HCT116 (cell line): Measurements from ENCODE around the gene SELE. TPM values are rescaled to one million over a fixed set of nuclear protein-coding genes. Genes with fewer than 3 reads are reported as not detected.

Source experiments
- ATAC-seq: fragments of 200-7000 bp; cut with Tn5 transposase; 2 replicates; pipeline ENCODE4 v1.9.1; 2020; ENCODE audit warnings: mild to moderate bottlenecking, moderate library complexity
- BruUV-seq: library from RNA; stranded (reverse); fragments of 400-500 nt; replicated peaks from 2 replicates; lab custom pipeline; 2021; lab: Mats Ljungman, UMichigan
- CTCF ChIA-PET: fragments of 300-600 bp; sonication (Branson Sonifier 250); formaldehyde crosslinking; loops from one replicate; lab custom pipeline; 2021; ENCODE audit warnings: antibody characterized with exemption; lab: Charles Lee
- POLR2A ChIA-PET: fragments of 300-600, 350-600 bp; sonication (Branson Sonifier 250); formaldehyde crosslinking; loops from one replicate; lab custom pipeline; 2021; ENCODE audit warnings: antibody characterized with exemption; lab: Charles Lee
- RAD21 ChIA-PET, 2 experiments: fragments of 300-600 bp; sonication (Branson Sonifier 250); formaldehyde crosslinking; loops; one replicate each; lab custom pipeline; 2023; ENCODE audit warnings: low total read pairs in 2 of 2; ENCODE audit not compliant: uncharacterized antibody in 2 of 2, unreplicated experiment in 2 of 2, low non-redundant PET in 1 of 2; lab: Charles Lee
- DNase-seq: peaks from one replicate; pipeline ENCODE4 v3.0.0-alpha.2; 2010; ENCODE audit warnings: low read depth, low spot score
- H2AFZ ChIP-seq: fragments of 200-600 bp; shearing (Covaris generic), sonication (generic); 2 replicates; pipeline ENCODE4 v1.6.1; 2017; ENCODE audit warnings: low read depth, mixed run types, mixed read lengths, antibody characterized with exemption, low read length; ENCODE audit not compliant: poor library complexity, severe bottlenecking
- H3K27ac ChIP-seq: 2 replicates; pipeline ENCODE4 v1.5.1; 2012; ENCODE audit warnings: low read depth, low read length
- H3K27me3 ChIP-seq: fragments of 200-600 bp; sonication (generic); 2 replicates; pipeline ENCODE4 v1.6.1; 2016; ENCODE audit warnings: mixed run types, low read length, mixed read lengths; ENCODE audit not compliant: insufficient read depth
- H3K36me3 ChIP-seq, 2 experiments: fragments of 200-500 bp in 1 of 2; fragments of 200-600 bp in 1 of 2; sonication (Bioruptor generic) in 1 of 2; sonication (generic) in 1 of 2; 2 replicates each; pipeline versions ENCODE4 v1.5.1 to v1.6.1; 2014 to 2016; ENCODE audit warnings: low read length in 2 of 2, inconsistent platforms in 1 of 2, mixed read lengths in 1 of 2, mixed run types in 1 of 2; ENCODE audit not compliant: insufficient read depth in 2 of 2, control insufficient read depth in 1 of 2
- H3K4me1 ChIP-seq, 2 experiments: fragments of 200-600 bp in 1 of 2; sonication (generic) in 1 of 2; 2 replicates each; pipeline versions ENCODE4 v1.5.1 to v1.6.1; 2012 to 2017; ENCODE audit warnings: low read length in 2 of 2, inconsistent platforms in 1 of 2, mild to moderate bottlenecking in 1 of 2, mixed read lengths in 1 of 2, mixed run types in 1 of 2, moderate library complexity in 1 of 2; ENCODE audit not compliant: insufficient read depth in 2 of 2, control insufficient read depth in 1 of 2
- H3K4me2 ChIP-seq: fragments of 200-600 bp; sonication (generic); 2 replicates; pipeline ENCODE4 v1.6.1; 2017; ENCODE audit warnings: mixed run types, low read length, mixed read lengths
- H3K4me3 ChIP-seq, 2 experiments: fragments of 200-600 bp in 1 of 2; sonication (generic) in 1 of 2; replicated peaks in 1 of 2; 2 replicates each; pipeline ENCODE4 v1.5.1; 2011 to 2016; ENCODE audit warnings: low read length in 2 of 2, control low read depth in 1 of 2, low read depth in 1 of 2, mild to moderate bottlenecking in 1 of 2, mixed read lengths in 1 of 2, mixed run types in 1 of 2
- H3K79me2 ChIP-seq: fragments of 200-600 bp; sonication (generic); 2 replicates; pipeline ENCODE4 v1.6.1; 2017; ENCODE audit warnings: mild to moderate bottlenecking, mixed run types, low read length, moderate library complexity, mixed read lengths; ENCODE audit not compliant: insufficient read depth
- H3K9ac ChIP-seq: fragments of 200-600 bp; sonication (generic); 2 replicates; pipeline ENCODE4 v1.6.1; 2016; ENCODE audit warnings: low read length, mixed read lengths
- H3K9me2 ChIP-seq: fragments of 200-600 bp; sonication (generic), shearing (Covaris generic); 2 replicates; pipeline ENCODE4 v1.6.1; 2017; ENCODE audit warnings: mixed run types, mild to moderate bottlenecking, moderate library complexity; ENCODE audit not compliant: insufficient read depth
- H3K9me3 ChIP-seq, 2 experiments: fragments of 200-500 bp in 1 of 2; fragments of 200-600 bp in 1 of 2; sonication (Bioruptor generic) in 1 of 2; sonication (generic) in 1 of 2; 2 replicates each; pipeline ENCODE4 v1.6.1; 2014 to 2017; ENCODE audit warnings: low read length in 2 of 2, mixed read lengths in 2 of 2, inconsistent platforms in 1 of 2, low read depth in 1 of 2, mild to moderate bottlenecking in 1 of 2, mixed run types in 1 of 2, moderate library complexity in 1 of 2; ENCODE audit not compliant: control insufficient read depth in 1 of 2, insufficient read depth in 1 of 2
- H4K20me1 ChIP-seq: fragments of 200-600 bp; sonication (generic), shearing (Covaris generic); 2 replicates; pipeline ENCODE4 v1.6.1; 2017; ENCODE audit warnings: mixed run types, mild to moderate bottlenecking, moderate library complexity; ENCODE audit not compliant: insufficient read depth
- ATF3 ChIP-seq: IDR thresholded peaks from 2 replicates; pipeline ENCODE4 v1.6.1; 2012
- CEBPB ChIP-seq: IDR thresholded peaks from 2 replicates; pipeline ENCODE4 v1.6.1; 2012; ENCODE audit warnings: low read depth
- CTCF ChIP-seq, 3 experiments: fragments of 200-600 bp in 1 of 3; sonication (generic) in 1 of 3; IDR thresholded peaks in 2 of 3; conservative IDR thresholded peaks in 1 of 3; 2 replicates each; pipeline ENCODE4 v1.5.1; 2012 to 2017; ENCODE audit warnings: low read depth in 2 of 3, low read length in 2 of 3, antibody characterized with exemption in 1 of 3, borderline replicate concordance in 1 of 3, control low read depth in 1 of 3, mild to moderate bottlenecking in 1 of 3, mixed read lengths in 1 of 3, mixed run types in 1 of 3, moderate library complexity in 1 of 3; ENCODE audit not compliant: insufficient read depth in 1 of 3
- ELF1 ChIP-seq: IDR thresholded peaks from 2 replicates; pipeline ENCODE4 v1.6.1; 2012; ENCODE audit warnings: low read depth, borderline replicate concordance
- EZH2phosphoT487 ChIP-seq: fragments of 200-600 bp; IDR thresholded peaks from 2 replicates; pipeline ENCODE4 v1.6.1; 2018; ENCODE audit warnings: antibody characterized with exemption, borderline replicate concordance
- FOSL1 ChIP-seq: IDR thresholded peaks from 2 replicates; pipeline ENCODE4 v1.6.1; 2012; ENCODE audit warnings: low read depth
- POLR2A ChIP-seq: IDR thresholded peaks from 2 replicates; pipeline ENCODE4 v1.7.0; 2011; ENCODE audit warnings: borderline replicate concordance; ENCODE audit not compliant: insufficient read depth, insufficient read length; ENCODE audit errors: extremely low read depth
- POLR2AphosphoS5 ChIP-seq: IDR thresholded peaks from 2 replicates; pipeline ENCODE4 v1.6.1; 2011; ENCODE audit warnings: mild to moderate bottlenecking, low read depth, low read length, moderate library complexity
- RAD21 ChIP-seq: IDR thresholded peaks from 2 replicates; pipeline ENCODE4 v1.6.1; 2012; ENCODE audit warnings: low read depth, mild to moderate bottlenecking
- REST ChIP-seq: IDR thresholded peaks from 2 replicates; pipeline ENCODE4 v1.6.1; 2012; ENCODE audit warnings: low read depth
- SIN3A ChIP-seq: IDR thresholded peaks from 2 replicates; pipeline ENCODE4 v1.6.1; 2012; ENCODE audit warnings: low read depth
- SP1 ChIP-seq: IDR thresholded peaks from 2 replicates; pipeline ENCODE4 v1.6.1; 2012; ENCODE audit warnings: low read depth
- TCF7L2 ChIP-seq: IDR thresholded peaks from 2 replicates; pipeline ENCODE4 v1.7.0; 2011; ENCODE audit warnings: borderline replicate concordance, inconsistent platforms; ENCODE audit not compliant: insufficient read depth, insufficient read length; ENCODE audit errors: extremely low read depth
- YY1 ChIP-seq: IDR thresholded peaks from 2 replicates; pipeline ENCODE4 v1.6.1; 2011; ENCODE audit warnings: low read length, low read depth, moderate library complexity, mild to moderate bottlenecking; ENCODE audit not compliant: insufficient replicate concordance; ENCODE audit errors: extremely low read depth
- ZBTB33 ChIP-seq: IDR thresholded peaks from 2 replicates; pipeline ENCODE4 v1.6.1; 2011; ENCODE audit warnings: mild to moderate bottlenecking, low read length, moderate library complexity; ENCODE audit not compliant: insufficient replicate concordance; ENCODE audit errors: extremely low read depth
- ZNF274 ChIP-seq: fragments of 200-500 bp; sonication (Bioruptor generic); IDR thresholded peaks from 2 replicates; pipeline ENCODE4 v1.6.1; 2014; ENCODE audit warnings: mild to moderate bottlenecking, low read depth, low read length, inconsistent platforms
- intact Hi-C: fragments of 100-400 bp; cut with micrococcal nuclease; formaldehyde crosslinking; loops from 2 replicates; pipeline ENCODE4 v1.10.0; 2022
- total RNA-seq: library from RNA; stranded (reverse); gene quantifications from one replicate; pipeline ENCODE4 v1.2.1, GENCODE V29; 2021; ENCODE audit not compliant: unreplicated experiment

The SELE gene
- total RNA-seq, 1 experiment from 2014 or later = not detected

- Histone ChIP-seq H3K4me1 (no peaks in the 10 kb centered on the region), H3K79me2 (no peaks in the 10 kb centered on the region), H3K9me2 (no peaks in the 10 kb centered on the region), H3K9me3 (no peaks in the 10 kb centered on the region), H3K27ac (no peak overlapping the region), H3K27me3 (no peaks in the 10 kb centered on the region), H3K36me3 (no peaks in the 10 kb centered on the region), H3K9ac (no peak overlapping the region), H2AFZ (no peak overlapping the region), H3K4me2 (no peak overlapping the region), H3K4me3 (no peak overlapping the region), H4K20me1 (no peaks in the 10 kb centered on the region)
- TF ChIP-seq YY1 (no peak), TCF7L2 (no peak), REST (no peak), CTCF (IDR thresholded peaks at IDR 0.05 in 2 of 3, conservative IDR thresholded peaks at IDR 0.05 in 1 of 3; ENCODE audit: borderline replicate concordance in 1 of 3, insufficient read depth in 1 of 3, low read depth in 2 of 3, low read length in 2 of 3) (no peak), EZH2phosphoT487 (no peak), SIN3A (no peak), FOSL1 (no peak), ATF3 (no peak), POLR2A (no peak), POLR2AphosphoS5 (no peak), ELF1 (no peak), ZBTB33 (no peak), CEBPB (no peak), ZNF274 (no peak), SP1 (no peak), RAD21 (no peak)
- intact Hi-C loops = no loop called here
- POLR2A ChIA-PET = no interaction called here
- CTCF ChIA-PET = interaction anchor here (1.4 kb wide), 1 partner anchor 19 kb away, joined by 4 read pairs; no protein-coding TSS in a partner anchor
- RAD21 ChIA-PET = no interaction called here
- DNase-seq = no peak
- ATAC-seq = no peak
- no TSS peak for BruUV-seq
Measured at GRCh38 chr1:169731446-169731845, 2.4 kb downstream of the SELE start.
